A172 (cell line): Measurements from ENCODE around the gene MAPK1IP1L. TPM values are rescaled to one million over a fixed set of nuclear protein-coding genes. Genes with fewer than 3 reads are reported as not detected.

Experiments
- DNase-seq: peaks from one replicate; pipeline ENCODE4 v3.0.0-alpha.2; 2015; ENCODE audit warnings: low spot score
- total RNA-seq: library from RNA; depleted of rRNA; stranded (reverse); fragments of >200 nt; shearing (Covaris generic); gene quantifications from 2 replicates; pipeline ENCODE4 v1.2.3, GENCODE V29; 2014

The MAPK1IP1L gene
- total RNA-seq, 1 experiment from 2014 or later: 40.1 TPM

DNA sequence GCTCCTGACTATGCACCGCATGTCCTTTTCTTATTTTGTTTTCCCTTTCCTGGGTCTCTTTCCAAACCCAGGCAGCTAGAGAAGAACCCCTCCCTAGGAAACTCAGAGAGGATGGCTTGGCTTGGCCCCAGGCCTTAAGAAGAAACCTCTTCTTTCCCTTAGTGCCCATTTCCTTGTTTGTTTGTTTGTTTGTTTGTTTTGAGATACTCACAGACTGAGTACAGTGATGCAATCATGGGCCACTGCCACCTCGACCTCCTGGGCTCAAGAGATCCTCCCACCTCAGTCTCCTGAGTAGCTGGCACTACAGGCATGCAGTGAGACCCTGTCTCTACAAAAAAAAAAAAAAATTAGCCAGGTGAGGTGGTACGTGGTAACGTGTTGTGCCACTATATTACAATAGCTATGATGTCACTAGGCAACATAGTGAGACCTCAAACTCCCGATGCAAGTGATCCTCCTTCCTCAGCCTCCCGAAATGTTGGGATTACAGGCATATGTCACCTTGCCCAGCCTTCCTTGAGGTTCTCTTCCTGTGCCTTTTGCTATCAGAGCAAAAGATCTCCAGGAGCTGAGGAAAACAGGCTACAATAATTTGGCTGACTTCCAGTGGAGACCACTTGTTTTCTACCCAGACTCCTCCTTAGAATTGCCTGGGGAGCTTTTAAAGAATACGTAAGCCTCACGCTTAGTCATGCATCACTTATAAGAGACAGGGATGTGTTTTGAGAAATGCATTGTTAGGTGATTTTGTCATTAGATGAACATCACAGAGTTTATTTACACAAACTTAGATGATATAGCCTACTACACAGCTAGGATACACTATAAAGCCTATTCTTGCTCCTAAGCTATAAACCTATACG, 43.1 kb downstream of the MAPK1IP1L start:
- DNase-seq: no peak

DNA sequence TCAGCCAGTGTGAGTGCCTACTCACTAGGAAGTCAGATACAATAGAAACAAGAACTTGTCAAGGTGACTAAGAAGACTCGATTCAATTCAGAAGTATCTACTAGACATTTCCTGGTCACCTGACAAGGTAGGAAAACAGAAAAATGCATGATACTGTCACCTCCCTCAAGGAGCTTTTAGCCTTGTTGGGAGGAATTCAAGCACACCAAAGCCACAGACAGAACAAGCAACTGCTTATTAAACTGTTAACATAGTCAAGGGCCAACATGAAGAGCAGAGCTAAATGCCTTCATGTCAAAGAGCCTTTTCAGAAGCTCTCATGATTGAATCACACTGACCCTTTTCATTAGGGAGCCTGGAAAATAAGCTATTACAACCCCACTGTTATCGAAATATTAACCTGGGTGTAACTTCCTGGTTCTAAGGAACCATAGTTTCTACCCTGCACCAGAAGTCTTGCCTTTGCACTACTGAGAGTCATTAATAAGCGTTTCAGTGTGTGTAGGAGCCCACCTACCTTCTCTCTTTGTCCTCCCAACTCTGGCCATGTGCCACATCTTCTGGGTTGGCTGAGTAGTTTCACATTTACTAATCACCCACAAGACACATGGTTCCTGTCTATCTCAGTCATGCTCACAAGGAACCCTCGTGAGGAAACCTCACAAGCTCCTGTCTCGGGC, 46.6 kb downstream of the MAPK1IP1L start:
- no peak for DNase-seq

- no peak for DNase-seq
These were observed 47.1 kb downstream of the MAPK1IP1L start for GRCh38 chr14:55098561-55098898.

- no peak for DNase-seq
These were observed 48.3 kb downstream of the MAPK1IP1L start for GRCh38 chr14:55099756-55100155.

DNA sequence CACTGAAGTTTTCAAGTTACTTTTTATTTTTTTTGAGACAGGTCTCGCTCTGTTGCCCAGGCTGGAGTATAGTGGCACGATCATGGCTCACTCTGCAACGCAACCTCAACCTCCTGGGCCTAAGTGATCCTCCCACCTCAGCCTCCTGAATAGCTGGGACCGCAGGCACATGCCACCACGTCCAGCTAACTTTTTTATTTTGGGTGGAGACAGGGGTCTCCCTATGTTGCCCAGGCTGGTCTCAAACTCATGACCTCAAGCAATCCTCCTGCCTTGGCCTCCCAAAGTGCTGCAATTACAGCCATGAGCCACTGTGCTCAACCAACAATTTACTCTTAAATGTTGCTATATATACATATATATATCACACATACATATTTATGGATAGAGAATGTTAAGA, 50.3 kb downstream of the MAPK1IP1L start:
- no peak for DNase-seq

DNA sequence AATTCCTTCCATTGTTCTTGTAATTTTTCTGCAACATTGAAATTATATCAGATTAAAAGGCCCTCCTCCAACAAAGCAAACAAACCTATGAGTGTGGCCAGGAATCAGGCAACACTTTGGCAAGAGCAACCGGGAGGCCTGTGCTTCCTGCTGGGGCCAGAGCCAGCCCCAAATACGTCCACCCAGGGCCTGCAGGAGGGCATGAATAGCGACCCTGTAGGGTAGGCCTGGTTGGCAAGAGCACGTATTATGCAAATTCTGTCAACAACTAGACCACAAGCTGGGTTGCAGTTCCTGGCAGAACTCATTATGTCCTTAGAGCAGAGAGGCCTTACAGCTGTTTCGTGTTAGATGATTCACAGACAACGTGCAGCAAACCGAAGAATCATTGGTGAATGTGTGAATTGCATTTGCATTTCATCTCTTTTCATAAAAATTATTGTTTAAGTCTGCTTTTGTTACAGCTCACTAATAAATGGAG, 50.7 kb downstream of the MAPK1IP1L start:
- peak; percentile 51 for DNase-seq

DNA sequence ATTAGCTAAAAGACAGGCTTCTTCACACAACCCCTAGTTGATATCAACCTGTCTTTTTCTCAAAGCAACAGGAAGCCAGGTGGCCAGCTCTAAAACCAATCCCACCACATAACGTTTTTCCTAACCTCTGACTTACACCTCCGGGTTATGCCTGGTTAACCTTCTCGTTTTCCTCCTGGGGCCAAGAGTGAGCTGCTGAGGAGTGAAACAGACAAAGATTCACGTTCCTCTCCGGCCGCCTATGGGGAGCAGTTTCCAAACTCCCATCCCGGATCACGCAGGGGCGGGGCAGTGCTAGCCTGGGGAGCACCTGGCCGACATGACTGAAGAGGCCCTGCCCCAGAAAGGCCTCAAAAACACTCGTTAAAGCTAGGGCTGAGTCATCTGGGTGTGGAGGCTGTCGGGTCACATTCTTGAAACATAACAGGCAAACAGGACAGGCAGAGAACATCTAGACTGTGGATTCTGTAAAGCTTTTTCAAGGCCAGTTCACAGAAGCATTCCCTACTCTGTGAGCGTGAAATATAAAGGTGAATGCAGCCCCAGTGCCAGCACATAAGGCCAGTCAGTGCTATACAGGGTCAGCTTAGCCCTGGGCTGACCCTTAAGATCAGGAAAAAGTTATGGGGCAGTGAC, 51.7 kb downstream of the MAPK1IP1L start:
- peak; percentile 85 for DNase-seq

DNA sequence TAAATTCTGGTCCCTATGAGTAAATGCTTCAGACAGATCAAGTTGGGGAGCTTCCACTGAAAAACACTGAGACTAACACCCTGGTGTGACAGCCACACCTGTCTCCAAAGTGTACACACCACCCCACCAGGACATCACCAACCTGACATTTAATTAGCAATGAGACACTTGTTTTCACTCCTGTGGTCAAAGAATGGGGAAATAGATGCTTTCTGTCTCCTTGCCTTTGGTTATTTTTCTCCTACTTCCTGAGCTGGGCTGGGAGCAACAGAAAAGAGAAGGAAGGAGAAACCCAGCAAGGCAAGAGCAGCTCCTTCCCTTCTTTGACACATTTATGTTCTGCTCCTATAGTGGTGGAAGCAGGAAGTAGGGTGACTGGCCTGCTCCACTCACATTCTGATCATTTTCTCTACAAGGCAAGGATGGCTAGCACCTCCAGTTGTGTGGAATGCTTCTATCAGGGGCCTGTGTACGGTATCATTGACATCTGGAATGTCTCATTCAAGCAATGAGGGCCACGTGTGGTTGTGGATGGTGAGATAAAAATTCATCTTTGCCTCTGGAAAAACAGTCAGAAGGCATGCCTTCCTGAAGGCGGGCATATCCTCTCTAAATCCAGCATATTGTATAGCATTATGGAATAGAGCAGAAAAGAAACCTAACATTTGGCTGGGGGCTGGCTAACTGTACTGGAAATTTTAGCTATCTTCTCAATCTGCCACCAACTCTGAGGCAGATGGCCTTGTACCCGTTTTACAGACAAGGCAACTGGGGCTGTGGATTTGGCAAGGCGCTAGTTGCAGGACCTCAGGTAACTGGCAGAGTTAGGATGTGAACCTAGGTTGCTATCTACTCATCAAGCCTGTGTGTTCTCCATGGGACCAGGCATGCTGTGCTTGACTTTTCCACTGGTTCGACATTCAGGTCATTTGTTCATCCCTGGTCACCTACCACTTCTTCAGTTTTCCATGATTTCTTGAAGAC, 52.8 kb downstream of the MAPK1IP1L start:
- no peak for DNase-seq

DNA sequence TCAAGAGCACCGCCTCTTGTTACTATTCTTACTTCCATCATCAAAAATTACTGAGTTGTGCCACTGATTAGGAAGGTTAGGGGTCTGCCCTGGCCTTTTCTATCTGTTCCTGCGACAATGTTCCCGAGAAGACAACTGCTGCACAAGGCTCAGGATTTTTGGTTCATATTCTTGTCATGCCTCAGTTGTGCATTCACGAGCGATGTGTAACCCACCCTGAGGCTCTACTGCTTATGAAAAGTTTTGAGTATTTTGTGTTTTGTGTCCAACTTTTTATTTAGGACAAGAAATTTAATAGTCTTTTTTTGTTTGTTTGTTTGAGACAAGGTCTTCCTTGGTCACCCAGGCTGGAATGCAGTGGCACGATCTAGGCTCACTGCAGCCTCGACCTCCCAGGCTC, 54.5 kb downstream of the MAPK1IP1L start:
- DNase-seq: no peak

GRCh38 chr14:55107766-55108554, 56.5 kb downstream of the MAPK1IP1L start:
- peak; percentile 78 for DNase-seq

- no peak for DNase-seq
These were observed 58.4 kb downstream of the MAPK1IP1L start for GRCh38 chr14:55109836-55110235.

GRCh38 chr14:55111122-55111708, 59.8 kb downstream of the MAPK1IP1L start:
- no peak for DNase-seq

GRCh38 chr14:55114720-55115119, 63.3 kb downstream of the MAPK1IP1L start:
- no peak for DNase-seq

DNA sequence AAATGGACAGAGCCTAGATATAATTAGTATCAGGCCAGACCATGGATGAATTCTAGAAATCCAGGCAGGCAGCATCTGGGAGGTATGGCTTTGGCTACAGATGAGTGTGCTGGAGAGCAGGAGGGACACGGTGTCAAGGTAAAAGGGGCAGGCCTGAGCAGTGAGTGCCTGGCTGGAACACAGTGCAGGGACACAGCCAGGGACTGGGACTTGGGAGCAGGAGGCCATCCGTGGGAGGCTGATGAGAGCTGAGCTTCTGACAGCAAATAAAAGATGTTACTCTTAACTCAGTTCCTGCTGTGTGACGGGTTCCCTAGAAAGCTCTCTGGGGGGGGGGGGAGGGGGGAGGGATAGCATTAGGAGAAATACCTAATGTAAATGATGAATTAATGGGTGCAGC, 64.0 kb downstream of the MAPK1IP1L start:
- no peak for DNase-seq

DNA sequence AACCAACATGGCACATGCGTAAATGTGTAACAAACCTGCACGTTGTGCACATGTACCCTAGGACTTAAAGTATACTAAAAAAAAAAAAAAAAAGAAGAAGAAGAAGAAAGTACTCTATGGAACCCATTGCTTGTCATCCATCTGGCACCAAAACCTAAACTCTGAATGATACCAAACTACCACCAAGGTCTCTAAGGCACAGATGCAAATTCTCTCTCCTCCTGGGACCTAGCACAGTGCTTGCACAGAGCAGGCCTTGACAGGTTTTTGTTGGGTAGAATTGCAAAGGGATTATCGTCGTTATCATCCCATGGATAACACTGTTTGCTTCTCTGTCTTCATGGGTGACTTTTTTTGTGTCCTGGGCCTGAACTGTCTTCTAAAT, 64.4 kb downstream of the MAPK1IP1L start:
- no peak for DNase-seq

- no peak for DNase-seq
These were observed 65.0 kb downstream of the MAPK1IP1L start for GRCh38 chr14:55116246-55117030.

DNA sequence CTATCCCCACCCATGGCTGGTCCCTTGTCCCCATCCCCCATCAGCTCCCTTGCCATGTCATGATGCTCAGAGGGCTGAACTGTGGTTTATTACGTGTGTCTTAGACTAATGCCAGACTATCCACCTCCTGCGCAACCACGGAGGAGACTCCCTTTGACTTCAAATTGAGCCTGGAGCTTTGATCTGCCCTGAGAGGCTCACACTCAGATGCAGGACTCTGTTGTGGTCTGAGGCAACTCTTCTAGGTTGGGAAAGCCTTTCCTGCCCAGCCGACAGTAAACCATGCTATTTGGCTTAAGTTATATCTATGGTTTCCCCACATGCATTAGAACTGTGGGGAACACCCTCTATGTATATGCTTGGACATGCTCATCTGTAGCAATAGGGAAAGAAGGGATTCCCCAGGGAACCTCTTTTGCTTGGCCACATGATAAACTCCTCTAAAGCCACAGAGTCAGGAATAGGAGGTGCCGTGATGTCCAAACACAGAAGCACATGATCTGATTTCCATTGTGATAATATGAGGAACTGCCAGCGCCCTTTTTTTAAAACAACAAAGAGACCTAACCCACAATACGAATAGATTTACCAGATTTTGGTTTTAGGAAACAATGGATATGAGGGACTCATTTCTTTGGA, 66.5 kb downstream of the MAPK1IP1L start:
- DNase-seq: no peak

DNA sequence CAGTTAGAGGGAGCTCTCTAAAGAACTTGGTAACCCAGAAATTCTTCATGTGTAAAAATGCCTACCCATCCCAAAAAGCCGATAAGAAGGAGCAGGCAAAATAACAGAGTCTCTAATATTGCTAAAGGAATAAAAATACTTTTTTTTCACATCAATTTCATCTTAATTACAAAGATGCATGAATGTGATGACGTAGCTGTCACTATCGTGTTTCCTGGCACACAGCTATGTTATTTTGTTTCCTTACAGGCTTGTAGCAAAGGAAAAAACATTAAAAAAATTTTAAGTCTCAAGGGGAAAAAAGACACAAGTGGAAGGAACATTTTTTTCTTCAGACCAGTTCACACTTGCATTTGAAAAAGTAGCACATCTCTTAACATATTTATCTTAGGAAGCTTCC, 67.3 kb downstream of the MAPK1IP1L start:
- DNase-seq: no peak
